ENCODE results near the gene MEGF6.

Gene MEGF6

GRCh38 chr1:3469849-3470649 is 141.3 kb downstream of the MEGF6 start:
- no peak for TF ChIP-seq ZNF274 (IDR thresholded peaks at IDR 0.05; ENCODE audit: low read depth, low read length)

DNA sequence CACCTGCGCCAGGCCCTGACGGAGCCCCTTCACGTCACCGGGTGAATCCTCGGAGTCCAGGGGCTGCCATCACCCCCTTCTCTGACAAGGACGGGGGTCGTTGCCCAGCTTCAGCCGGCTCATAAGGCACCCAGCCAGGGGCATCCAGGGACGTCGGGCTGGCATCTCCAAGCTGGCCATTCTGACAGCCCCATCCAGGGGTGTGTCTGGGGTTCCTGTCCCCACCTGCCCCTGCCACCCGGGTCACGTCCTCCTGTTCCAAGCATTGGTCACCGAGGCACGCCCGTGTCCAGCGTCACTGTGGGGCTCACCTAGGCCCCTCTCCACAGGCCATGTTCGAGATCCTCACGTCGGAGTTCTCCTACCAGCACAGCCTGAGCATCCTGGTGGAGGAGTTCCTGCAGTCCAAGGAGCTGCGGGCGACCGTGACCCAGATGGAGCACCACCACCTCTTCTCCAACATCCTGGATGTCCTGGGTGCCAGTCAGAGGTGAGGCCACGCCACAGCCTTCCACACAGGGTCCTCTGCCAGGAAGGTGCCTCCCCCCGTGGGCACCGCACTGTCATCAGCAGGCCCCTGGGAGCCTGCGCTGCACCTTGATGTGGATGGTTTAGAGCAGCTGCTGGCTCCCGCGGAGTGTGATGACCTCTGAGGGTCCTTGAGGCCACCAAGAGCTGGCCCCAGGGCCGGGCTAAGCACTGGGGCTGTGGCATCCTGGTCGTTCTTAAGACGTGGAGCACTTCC is 142.0 kb downstream of the MEGF6 start:
- no peak overlapping the region for H3K4me3 ChIP-seq (ENCODE audit: low read length)
- TF ChIP-seq ZNF274 (IDR thresholded peaks at IDR 0.05; ENCODE audit: low read depth, low read length), result no peak

More at GRCh38 chr1:3469849-3470649, 141.3 kb downstream of the MEGF6 start:
- no peak overlapping the region for H3K4me3 ChIP-seq (ENCODE audit: low read length)

GRCh38 chr1:3468236-3469103 is 142.8 kb downstream of the MEGF6 start:
- no peak overlapping the region for H3K4me3 ChIP-seq (ENCODE audit: low read length)
- TF ChIP-seq ZNF274 (IDR thresholded peaks at IDR 0.05; ENCODE audit: low read depth, low read length), result no peak

DNA sequence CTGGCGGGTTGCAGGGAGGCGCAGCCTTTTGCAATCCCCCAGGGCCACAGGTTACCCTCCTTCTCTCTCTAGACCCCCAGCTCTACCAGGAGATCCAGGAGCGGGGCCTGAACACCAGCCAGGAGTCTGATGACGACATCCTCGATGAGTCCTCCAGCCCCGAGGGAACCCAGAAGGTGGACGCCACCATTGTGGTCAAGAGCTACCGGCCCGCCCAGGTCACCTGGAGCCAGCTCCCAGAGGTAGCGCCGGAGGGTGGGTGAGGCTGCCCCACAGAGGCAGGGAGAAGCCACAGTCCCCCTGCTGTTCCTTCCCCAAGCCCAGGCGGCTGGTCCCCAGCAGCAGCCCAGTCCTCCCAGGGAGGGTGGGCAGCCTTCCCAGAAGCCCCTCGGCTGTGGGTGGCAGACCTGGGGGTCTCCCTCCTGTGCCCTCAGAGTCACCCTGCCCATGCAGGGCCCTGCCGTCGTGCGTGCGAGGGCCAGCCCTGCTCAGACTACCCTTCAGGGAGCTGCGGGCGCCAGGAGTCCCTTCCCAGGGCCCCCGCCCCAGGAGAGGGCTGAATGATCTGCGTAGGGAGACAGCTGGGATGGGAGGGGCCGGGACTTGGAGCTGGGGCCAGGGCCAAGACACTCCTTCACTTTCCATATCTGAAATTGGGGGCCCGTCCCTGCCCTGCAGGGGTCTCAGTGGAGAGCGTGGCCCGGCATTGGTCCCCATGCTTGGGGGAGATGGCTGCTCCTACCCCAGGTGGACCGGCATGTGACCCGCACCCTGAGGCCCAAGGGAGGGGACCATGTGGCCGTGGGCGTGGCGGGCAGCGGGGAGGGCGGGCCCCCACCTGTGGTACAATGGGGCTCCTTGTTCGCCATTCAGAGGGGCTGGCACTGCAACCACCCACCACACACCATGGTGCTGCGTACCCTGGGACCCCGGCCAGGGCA is 143.9 kb downstream of the MEGF6 start:
- TF ChIP-seq ZNF274 (IDR thresholded peaks at IDR 0.05; ENCODE audit: low read depth, low read length), result no peak

DNA sequence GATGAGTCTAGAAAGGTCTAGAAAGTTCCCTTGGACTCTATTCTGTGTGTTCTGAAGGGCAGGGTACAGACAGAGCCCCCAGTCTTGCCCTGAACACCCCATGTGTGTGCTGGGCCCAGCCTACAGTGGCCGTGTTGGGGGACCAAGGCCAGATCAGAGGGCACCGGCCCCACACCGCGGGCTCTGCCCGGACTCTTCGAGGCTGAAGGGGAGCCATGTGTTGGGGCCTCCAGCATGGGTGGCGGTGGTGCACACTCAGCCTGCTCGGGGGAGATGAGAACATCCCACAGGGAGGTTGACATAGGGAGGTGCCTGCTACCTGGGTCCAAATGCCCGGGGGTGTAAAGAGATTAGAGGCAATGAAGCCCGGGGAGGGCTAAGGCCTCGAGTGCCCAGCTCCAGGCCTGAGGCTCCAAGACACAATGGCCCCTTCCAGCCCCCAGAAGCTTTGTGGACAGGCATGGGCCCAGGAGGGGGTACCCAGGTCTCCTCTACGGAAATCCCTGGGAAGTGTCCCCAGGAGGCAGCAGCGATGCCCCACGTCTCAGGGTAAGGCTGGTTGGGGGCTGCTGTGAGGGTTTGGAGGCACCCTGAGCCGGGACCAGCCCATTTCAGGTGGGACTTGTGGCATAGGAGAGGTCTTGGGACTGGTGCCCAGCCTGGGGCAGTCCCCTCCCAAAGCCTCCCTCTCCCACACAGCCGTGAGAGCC is 144.8 kb downstream of the MEGF6 start:
- no peak for TF ChIP-seq ZNF274 (IDR thresholded peaks at IDR 0.05; ENCODE audit: low read depth, low read length)

More for the DNA sequence above, 143.9 kb downstream of the MEGF6 start:
- no peak overlapping the region for H3K4me3 ChIP-seq (ENCODE audit: low read length)

GRCh38 chr1:3465935-3466321 is 145.4 kb downstream of the MEGF6 start:
- H3K4me3 ChIP-seq (ENCODE audit: low read length), result no peak overlapping the region
- TF ChIP-seq ZNF274 (IDR thresholded peaks at IDR 0.05; ENCODE audit: low read depth, low read length), result no peak

More for the DNA sequence above, 144.8 kb downstream of the MEGF6 start:
- no peak overlapping the region for H3K4me3 ChIP-seq (ENCODE audit: low read length)

DNA sequence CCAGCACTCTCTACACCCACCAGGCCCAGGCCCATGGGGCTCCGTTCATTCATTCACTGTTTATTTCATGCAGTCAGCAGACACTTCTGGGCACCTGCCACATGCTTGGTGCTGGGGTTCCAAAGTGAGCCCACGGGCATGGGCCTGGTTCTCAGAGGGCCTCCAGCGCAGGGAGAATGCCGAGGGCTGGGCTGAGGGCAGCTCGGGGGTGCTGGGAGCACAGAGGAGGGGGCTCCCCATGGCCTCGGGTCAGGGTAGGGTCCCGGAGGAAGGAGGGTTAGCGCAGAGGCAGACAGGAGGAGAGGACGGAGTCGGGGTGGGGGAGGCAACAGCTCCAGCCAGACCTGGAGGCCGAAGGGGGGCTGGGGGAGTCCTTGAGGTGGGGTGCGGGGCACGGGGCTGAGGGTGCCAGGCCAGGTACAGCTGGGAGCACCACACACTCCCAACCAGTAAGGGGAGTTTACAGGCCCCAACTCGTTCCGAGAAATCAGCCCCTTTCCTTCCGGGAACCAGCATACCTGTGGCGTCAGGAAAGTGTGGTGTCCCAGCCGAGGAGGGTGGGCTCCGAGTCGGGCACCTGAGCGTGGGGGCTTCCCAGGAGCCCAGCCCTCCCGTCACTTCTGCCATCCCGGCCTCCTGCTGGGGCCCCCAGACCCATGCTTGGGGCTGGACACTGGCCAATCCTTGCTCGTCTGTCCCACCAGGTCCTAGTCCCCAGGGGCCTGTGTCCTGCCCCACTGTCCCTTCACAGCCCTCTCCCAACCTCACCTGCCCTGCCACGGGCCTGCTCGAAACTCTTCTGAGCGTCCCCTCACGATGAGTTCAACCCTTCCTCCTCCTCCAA is 146.0 kb downstream of the MEGF6 start:
- H3K4me3 ChIP-seq (ENCODE audit: low read length), result no peak overlapping the region
- TF ChIP-seq ZNF274 (IDR thresholded peaks at IDR 0.05; ENCODE audit: low read depth, low read length), result no peak

DNA sequence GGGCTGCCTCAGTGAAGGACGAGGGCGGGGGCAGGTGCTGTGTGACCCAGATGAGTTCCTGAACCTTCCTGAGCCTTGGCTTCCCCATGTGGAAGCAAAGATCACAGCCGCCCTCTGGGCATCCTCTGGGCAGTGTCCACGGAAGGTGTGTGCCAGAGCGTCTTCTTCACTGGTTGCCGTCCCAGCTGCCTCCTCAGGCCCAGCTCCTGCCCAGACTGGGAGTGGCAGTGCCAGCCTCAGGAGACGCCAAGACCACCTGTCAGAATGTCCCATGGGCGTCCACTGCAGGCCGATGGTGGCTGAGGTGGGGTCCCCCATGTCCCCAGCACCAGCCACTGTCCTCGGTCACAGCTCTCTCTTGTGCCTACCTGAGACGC is 146.7 kb downstream of the MEGF6 start:
- no peak for TF ChIP-seq ZNF274 (IDR thresholded peaks at IDR 0.05; ENCODE audit: low read depth, low read length)
- no peak overlapping the region for H3K4me3 ChIP-seq (ENCODE audit: low read length)

DNA sequence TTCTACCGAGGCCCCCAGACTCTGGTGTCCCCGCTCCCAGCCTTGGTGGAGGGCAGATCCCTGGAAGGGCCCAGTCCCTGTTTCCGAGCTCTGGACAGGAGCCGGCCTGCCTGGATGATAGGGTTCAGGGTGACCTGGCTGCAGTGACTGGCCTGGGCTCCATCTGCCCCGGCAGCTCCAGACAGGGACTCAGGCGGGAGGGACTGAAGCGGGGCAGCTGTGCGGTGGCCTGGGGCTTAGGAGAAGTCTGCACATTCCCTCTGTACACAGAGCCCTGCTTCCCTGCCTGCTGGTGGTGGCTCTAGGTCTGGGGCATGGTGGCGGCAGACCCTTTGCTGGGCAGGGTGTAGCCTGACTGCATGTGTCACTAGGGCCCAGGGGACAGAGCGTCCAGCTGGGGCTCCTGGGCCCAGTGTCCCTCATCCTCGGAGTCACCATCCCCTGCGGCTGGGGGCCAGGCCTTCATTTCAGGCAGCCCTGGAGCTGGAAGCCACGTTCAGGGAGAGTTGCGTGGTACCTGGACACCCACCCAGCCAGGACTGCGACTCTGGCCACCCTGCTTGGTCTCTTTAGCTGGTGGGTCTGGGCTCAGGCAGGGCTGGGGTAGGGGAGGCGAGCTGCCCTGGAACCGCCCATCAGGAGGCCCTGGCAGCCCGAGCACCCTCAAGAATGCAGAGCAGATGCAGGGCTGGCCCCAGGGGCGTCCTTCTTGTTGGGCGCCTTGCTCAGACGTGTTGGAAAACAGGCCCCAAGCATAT is 147.2 kb downstream of the MEGF6 start:
- H3K4me3 ChIP-seq (ENCODE audit: low read length), result no peak overlapping the region
- no peak for TF ChIP-seq ZNF274 (IDR thresholded peaks at IDR 0.05; ENCODE audit: low read depth, low read length)

- no peak for TF ChIP-seq ZNF274 (IDR thresholded peaks at IDR 0.05; ENCODE audit: low read depth, low read length)
- H3K4me3 ChIP-seq (ENCODE audit: low read length), result no peak overlapping the region
Observed at GRCh38 chr1:3463408-3463863, 147.9 kb downstream of the MEGF6 start.

GRCh38 chr1:3463013-3463385 is 148.3 kb downstream of the MEGF6 start:
- TF ChIP-seq ZNF274 (IDR thresholded peaks at IDR 0.05; ENCODE audit: low read depth, low read length), result no peak
- no peak overlapping the region for H3K4me3 ChIP-seq (ENCODE audit: low read length)

All from GM08714 (cell line).